Activated CD4-positive, alpha-beta memory T cell treated with anti-CD3 and anti-CD28 coated beads for 36 hours (primary cell): ENCODE measurements around the gene SPDL1. TPM values are rescaled to one million over a fixed set of nuclear protein-coding genes. Genes with fewer than 3 reads are reported as not detected.

ENCODE experiments used
- CTCF ChIA-PET: fragments of 350-600 bp; sonication (Branson Sonifier 250); formaldehyde crosslinking; loops from one replicate; lab custom pipeline; 2021; ENCODE audit warnings: antibody characterized with exemption, inconsistent platforms; lab: Charles Lee
- POLR2A ChIA-PET: fragments of 350-600 bp; sonication (Branson Sonifier 250); formaldehyde crosslinking; loops from one replicate; lab custom pipeline; 2021; ENCODE audit warnings: antibody characterized with exemption; lab: Charles Lee
- DNase-seq: peaks from one replicate; pipeline ENCODE4 v3.0.0-alpha.2; 2020
- H3K27ac Mint-ChIP-seq: one replicate; pipeline ENCODE4 v1.8.0; 2021; ENCODE audit warnings: mixed read lengths
- H3K27me3 Mint-ChIP-seq: one replicate; pipeline ENCODE4 v1.8.0; 2021; ENCODE audit warnings: mixed read lengths
- H3K36me3 Mint-ChIP-seq: one replicate; pipeline ENCODE4 v1.8.0; 2021; ENCODE audit warnings: mixed read lengths
- H3K4me1 Mint-ChIP-seq: one replicate; pipeline ENCODE4 v1.8.0; 2021; ENCODE audit warnings: low read depth, mixed read lengths
- H3K4me3 Mint-ChIP-seq: one replicate; pipeline ENCODE4 v1.8.0; 2021; ENCODE audit warnings: mild to moderate bottlenecking, mixed read lengths
- H3K9me3 Mint-ChIP-seq: one replicate; pipeline ENCODE4 v1.8.0; 2021; ENCODE audit warnings: mixed read lengths
- intact Hi-C: fragments of 100-400 bp; cut with micrococcal nuclease; formaldehyde crosslinking; loops from one replicate; pipeline ENCODE4 v1.15.1; 2023
- total RNA-seq, 2 experiments: library from RNA; stranded (reverse); gene quantifications; one replicate each; pipeline ENCODE4 v1.2.3, GENCODE V29; 2021

Gene SPDL1
- total RNA-seq, 2 experiments from 2014 or later: 32.7 to 34.9 TPM

GRCh38 chr5:169550227-169550626 lies 33.3 kb upstream of the SPDL1 start:
- Mint-ChIP-seq H3K27me3 (peaks cover 56% of the 10 kb centered on the region), H3K4me1 (peaks cover 3% of the 10 kb centered on the region), H3K9me3 (no peaks in the 10 kb centered on the region), H3K36me3 (no peaks in the 10 kb centered on the region), H3K4me3 (no peak overlapping the region), H3K27ac (no peak overlapping the region)
- POLR2A ChIA-PET: no interaction called here
- intact Hi-C loops: no loop called here
- CTCF ChIA-PET: no interaction called here
- no peak for DNase-seq

GRCh38 chr5:169551146-169551545 lies 32.4 kb upstream of the SPDL1 start:
- Mint-ChIP-seq H3K36me3 (no peaks in the 10 kb centered on the region), H3K27ac (no peak overlapping the region), H3K9me3 (no peaks in the 10 kb centered on the region), H3K4me3 (no peak overlapping the region), H3K4me1 (no peaks in the 10 kb centered on the region), H3K27me3 (peaks cover 56% of the 10 kb centered on the region)
- intact Hi-C loops: no loop called here
- ChIA-PET POLR2A (no interaction called here), CTCF (no interaction called here)
- DNase-seq: no peak

GRCh38 chr5:169551696-169552095 lies 31.9 kb upstream of the SPDL1 start:
- Mint-ChIP-seq H3K27me3 (peaks cover 57% of the 10 kb centered on the region), H3K36me3 (no peaks in the 10 kb centered on the region), H3K4me1 (no peaks in the 10 kb centered on the region), H3K9me3 (no peaks in the 10 kb centered on the region), H3K27ac (no peak overlapping the region), H3K4me3 (no peak overlapping the region)
- POLR2A ChIA-PET: no interaction called here
- CTCF ChIA-PET: no interaction called here
- DNase-seq: no peak
- intact Hi-C loops: no loop called here

GRCh38 chr5:169554251-169554650 lies 29.3 kb upstream of the SPDL1 start:
- no peak overlapping the region for H3K4me3 Mint-ChIP-seq
- ChIA-PET POLR2A (no interaction called here), CTCF (no interaction called here)
- H3K4me1 Mint-ChIP-seq: no peaks in the 10 kb centered on the region
- H3K27ac Mint-ChIP-seq: no peak overlapping the region
- intact Hi-C loops: no loop called here
- no peaks in the 10 kb centered on the region for H3K9me3 Mint-ChIP-seq
- no peak for DNase-seq
- no peaks in the 10 kb centered on the region for H3K36me3 Mint-ChIP-seq
- H3K27me3 Mint-ChIP-seq: peaks cover 46% of the 10 kb centered on the region

GRCh38 chr5:169557838-169558237 lies 25.7 kb upstream of the SPDL1 start:
- peaks cover 38% of the 10 kb centered on the region for H3K27me3 Mint-ChIP-seq
- H3K9me3 Mint-ChIP-seq: no peaks in the 10 kb centered on the region
- no peaks in the 10 kb centered on the region for H3K36me3 Mint-ChIP-seq
- H3K4me3 Mint-ChIP-seq: no peak overlapping the region
- intact Hi-C loops: no loop called here
- POLR2A ChIA-PET: no interaction called here
- H3K4me1 Mint-ChIP-seq: no peaks in the 10 kb centered on the region
- H3K27ac Mint-ChIP-seq: no peak overlapping the region
- no peak for DNase-seq
- CTCF ChIA-PET: no interaction called here

- CTCF ChIA-PET: no interaction called here
- no peak overlapping the region for H3K4me3 Mint-ChIP-seq
- H3K27me3 Mint-ChIP-seq: peaks cover 37% of the 10 kb centered on the region
- H3K9me3 Mint-ChIP-seq: no peaks in the 10 kb centered on the region
- no peak overlapping the region for H3K27ac Mint-ChIP-seq
- H3K36me3 Mint-ChIP-seq: no peaks in the 10 kb centered on the region
- no peak for DNase-seq
- POLR2A ChIA-PET: no interaction called here
- intact Hi-C loops: no loop called here
- no peaks in the 10 kb centered on the region for H3K4me1 Mint-ChIP-seq
These were observed 21.7 kb upstream of the SPDL1 start for GRCh38 chr5:169561893-169562292.

GRCh38 chr5:169563369-169563768 lies 20.2 kb upstream of the SPDL1 start:
- intact Hi-C loops: no loop called here
- Mint-ChIP-seq H3K4me3 (no peak overlapping the region), H3K9me3 (no peaks in the 10 kb centered on the region), H3K36me3 (no peaks in the 10 kb centered on the region), H3K4me1 (no peaks in the 10 kb centered on the region), H3K27ac (no peak overlapping the region), H3K27me3 (peaks cover 42% of the 10 kb centered on the region)
- ChIA-PET POLR2A (no interaction called here), CTCF (interaction anchor here (0.8 kb wide), 1 partner anchor 76 kb away, joined by 3 read pairs; no protein-coding TSS in a partner anchor)
- DNase-seq: no peak

GRCh38 chr5:169566202-169566601 lies 17.4 kb upstream of the SPDL1 start:
- peaks cover 2% of the 10 kb centered on the region for H3K4me1 Mint-ChIP-seq
- intact Hi-C loops: no loop called here
- H3K4me3 Mint-ChIP-seq: no peak overlapping the region
- POLR2A ChIA-PET: no interaction called here
- H3K27ac Mint-ChIP-seq: no peak overlapping the region
- no peak for DNase-seq
- H3K27me3 Mint-ChIP-seq: peaks cover 34% of the 10 kb centered on the region
- CTCF ChIA-PET: no interaction called here
- H3K9me3 Mint-ChIP-seq: no peaks in the 10 kb centered on the region
- H3K36me3 Mint-ChIP-seq: no peaks in the 10 kb centered on the region

GRCh38 chr5:169567079-169567478 lies 16.5 kb upstream of the SPDL1 start:
- ChIA-PET POLR2A (interaction anchor here (1.2 kb wide), 1 partner anchor 14 kb away, joined by 3 read pairs; no protein-coding TSS in a partner anchor), CTCF (no interaction called here)
- DNase-seq: no peak
- Mint-ChIP-seq H3K4me1 (peaks cover 2% of the 10 kb centered on the region), H3K27ac (no peak overlapping the region), H3K27me3 (peaks cover 34% of the 10 kb centered on the region), H3K36me3 (no peaks in the 10 kb centered on the region), H3K9me3 (no peaks in the 10 kb centered on the region), H3K4me3 (no peak overlapping the region)
- intact Hi-C loops: no loop called here

GRCh38 chr5:169569513-169569912 lies 14.1 kb upstream of the SPDL1 start:
- POLR2A ChIA-PET: interaction anchor here (1.7 kb wide), 1 partner anchor 12 kb away, joined by 4 read pairs; no protein-coding TSS in a partner anchor
- no peak for DNase-seq

GRCh38 chr5:169571355-169571754 lies 12.2 kb upstream of the SPDL1 start:
- Mint-ChIP-seq H3K4me1 (peaks cover 2% of the 10 kb centered on the region), H3K9me3 (no peaks in the 10 kb centered on the region), H3K27ac (no peak overlapping the region), H3K36me3 (no peaks in the 10 kb centered on the region), H3K27me3 (peaks cover 35% of the 10 kb centered on the region), H3K4me3 (no peak overlapping the region)
- DNase-seq: no peak
- intact Hi-C loops: no loop called here
- POLR2A ChIA-PET: no interaction called here
- CTCF ChIA-PET: interaction anchor here (0.9 kb wide), 1 partner anchor 10 kb away, joined by 4 read pairs; no protein-coding TSS in a partner anchor

More at GRCh38 chr5:169569513-169569912, 14.1 kb upstream of the SPDL1 start:
- Mint-ChIP-seq H3K36me3 (no peaks in the 10 kb centered on the region), H3K27ac (no peak overlapping the region), H3K27me3 (peaks cover 32% of the 10 kb centered on the region), H3K9me3 (no peaks in the 10 kb centered on the region), H3K4me1 (peaks cover 2% of the 10 kb centered on the region), H3K4me3 (no peak overlapping the region)
- intact Hi-C loops: no loop called here
- CTCF ChIA-PET: interaction anchor here (1.0 kb wide), 1 partner anchor 12 kb away, joined by 3 read pairs; no protein-coding TSS in a partner anchor

GRCh38 chr5:169574134-169574646 lies 9.4 kb upstream of the SPDL1 start:
- DNase-seq: no peak
- ChIA-PET CTCF (no interaction called here), POLR2A (no interaction called here)
- intact Hi-C loops: no loop called here
- Mint-ChIP-seq H3K9me3 (no peaks in the 10 kb centered on the region), H3K4me3 (no peak overlapping the region), H3K27me3 (peaks cover 29% of the 10 kb centered on the region), H3K36me3 (no peaks in the 10 kb centered on the region), H3K27ac (no peak overlapping the region), H3K4me1 (peaks cover 2% of the 10 kb centered on the region)

- Mint-ChIP-seq H3K27ac (no peak overlapping the region), H3K9me3 (no peaks in the 10 kb centered on the region), H3K4me1 (peaks cover 6% of the 10 kb centered on the region), H3K27me3 (peaks cover 20% of the 10 kb centered on the region), H3K4me3 (no peak overlapping the region), H3K36me3 (no peaks in the 10 kb centered on the region)
- CTCF ChIA-PET: no interaction called here
- intact Hi-C loops: no loop called here
- POLR2A ChIA-PET: no interaction called here
- no peak for DNase-seq
These were observed 7.4 kb upstream of the SPDL1 start for GRCh38 chr5:169576181-169576598.
